DOHH2 (cell line): ENCODE results near the gene ZFHX3.

Experiments used
- CTCF ChIP-seq: fragments of 200-600 bp; sonication (generic); IDR thresholded peaks from one replicate; pipeline ENCODE4 v1.5.1; 2014; ENCODE audit warnings: antibody characterized with exemption, mild to moderate bottlenecking, low read depth, low read length; ENCODE audit not compliant: poor library complexity, severe bottlenecking
- EZH2phosphoT487 ChIP-seq: fragments of 200-600 bp; sonication (generic); IDR thresholded peaks from 2 replicates; pipeline ENCODE4 v1.6.1; 2017; ENCODE audit warnings: borderline replicate concordance, mild to moderate bottlenecking, antibody characterized with exemption, low read length, moderate library complexity, mixed read lengths

DNA sequence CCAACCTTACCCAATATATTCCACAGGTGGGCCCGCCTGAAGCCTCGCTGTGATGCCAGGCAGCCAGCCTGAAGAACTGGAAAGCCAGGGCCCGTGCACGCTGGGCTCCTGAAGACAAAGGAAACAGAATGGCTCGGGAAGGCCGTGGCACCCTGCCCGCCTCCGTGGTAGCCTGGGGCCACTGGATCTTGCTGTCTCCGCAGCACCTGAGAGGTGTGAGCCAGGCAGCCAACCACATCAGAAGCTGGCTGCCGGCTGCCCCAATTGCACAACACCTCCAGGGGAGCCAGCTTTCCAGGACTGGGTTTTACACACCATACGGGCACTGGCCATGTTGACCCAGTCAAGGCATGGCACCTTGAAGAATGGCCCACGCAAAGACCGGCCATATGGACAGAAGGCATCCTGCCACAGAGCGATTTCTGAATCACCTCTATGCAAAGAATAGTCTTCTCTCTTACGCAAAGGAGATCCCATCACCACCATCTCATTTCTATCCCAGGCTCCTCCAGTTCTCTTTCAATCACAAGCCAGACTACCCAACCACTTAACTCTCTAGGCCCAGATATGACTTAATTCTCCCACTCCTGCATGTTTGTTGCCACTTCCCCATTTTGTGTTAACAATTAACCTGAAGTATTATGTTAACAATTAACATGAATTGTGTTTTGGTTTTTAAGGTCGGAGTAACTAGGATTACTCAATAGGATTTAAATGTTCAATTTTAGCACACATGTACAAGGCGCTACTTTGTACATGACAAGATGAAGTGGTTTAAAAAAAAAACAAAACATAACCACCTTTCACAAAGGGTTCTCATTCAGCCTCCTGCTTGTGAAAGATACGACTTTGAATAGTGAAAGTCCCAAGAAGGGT, 32.1 kb downstream of the ZFHX3 start:
- no peak for TF ChIP-seq CTCF
- TF ChIP-seq EZH2phosphoT487 = no peak
